ENCODE measurements around the gene ACTC1.
"Not testable (repeated sequence)": the region's sequence is repeated elsewhere in the genome, so short reads cannot be mapped to it uniquely, and the experiment has no call there.

Gene ACTC1

DNA sequence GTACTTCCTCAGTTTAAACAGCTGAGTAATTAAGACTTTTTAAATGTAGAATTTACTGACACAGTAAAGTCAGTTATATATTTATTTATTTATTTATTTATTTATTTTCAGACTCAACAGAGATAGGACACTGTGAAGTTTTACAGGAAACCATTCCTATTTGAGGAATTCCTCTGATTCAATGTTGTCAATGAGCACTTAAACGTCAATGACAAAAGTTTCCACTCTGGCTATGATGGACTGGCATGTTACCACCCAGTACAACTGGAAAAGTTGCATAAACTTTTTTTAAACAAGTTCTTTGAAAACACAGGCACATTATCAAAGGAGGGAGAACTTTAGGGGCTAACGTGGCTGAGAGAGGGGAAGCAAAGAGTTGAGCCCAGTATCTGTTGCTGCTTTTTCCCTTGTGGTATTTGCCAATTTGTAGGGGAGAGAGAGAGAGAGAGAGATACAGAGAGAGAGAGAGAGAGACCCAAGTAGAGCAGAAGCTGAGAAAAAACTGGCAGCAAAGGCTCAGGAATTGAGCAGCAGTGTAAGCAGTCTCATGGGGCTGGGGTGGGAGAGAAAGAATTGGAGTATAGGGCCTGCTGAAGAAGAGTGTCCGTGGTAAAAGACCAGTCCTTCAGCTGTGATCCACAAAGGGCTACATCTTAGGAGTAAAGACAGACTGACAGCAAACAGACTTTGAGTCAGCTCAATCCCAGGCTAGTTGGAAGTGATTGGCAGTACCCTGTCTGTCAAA, 18.3 kb upstream of the ACTC1 start:
- Histone ChIP-seq H3K9ac (ENCODE audit: low read depth, low read length) (no peak overlapping the region), H3K9me3 (ENCODE audit: insufficient read depth, low read length, severe bottlenecking) (no peaks in the 10 kb centered on the region), H3K27ac (ENCODE audit: low read length) (no peak overlapping the region), H3K4me3 (ENCODE audit: low read depth in 1 of 2, low read length in 2 of 2) (no peak overlapping the region), H3K4me2 (ENCODE audit: insufficient read depth, low read length) (no peak overlapping the region), H3K36me3 (ENCODE audit: insufficient read depth, low read length) (no peaks in the 10 kb centered on the region), H3K4me1 (ENCODE audit: insufficient read depth, low read length) (no peaks in the 10 kb centered on the region), H3K79me2 (ENCODE audit: insufficient read depth, low read length) (no peaks in the 10 kb centered on the region), H3K27me3 (ENCODE audit: insufficient read depth, low read length, poor library complexity) (peaks cover 4% of the 10 kb centered on the region), H4K20me1 (ENCODE audit: insufficient read depth, low read length) (no peaks in the 10 kb centered on the region), H2AFZ (ENCODE audit: low read depth, low read length) (no peak overlapping the region)
- TF ChIP-seq, protein P1, sequence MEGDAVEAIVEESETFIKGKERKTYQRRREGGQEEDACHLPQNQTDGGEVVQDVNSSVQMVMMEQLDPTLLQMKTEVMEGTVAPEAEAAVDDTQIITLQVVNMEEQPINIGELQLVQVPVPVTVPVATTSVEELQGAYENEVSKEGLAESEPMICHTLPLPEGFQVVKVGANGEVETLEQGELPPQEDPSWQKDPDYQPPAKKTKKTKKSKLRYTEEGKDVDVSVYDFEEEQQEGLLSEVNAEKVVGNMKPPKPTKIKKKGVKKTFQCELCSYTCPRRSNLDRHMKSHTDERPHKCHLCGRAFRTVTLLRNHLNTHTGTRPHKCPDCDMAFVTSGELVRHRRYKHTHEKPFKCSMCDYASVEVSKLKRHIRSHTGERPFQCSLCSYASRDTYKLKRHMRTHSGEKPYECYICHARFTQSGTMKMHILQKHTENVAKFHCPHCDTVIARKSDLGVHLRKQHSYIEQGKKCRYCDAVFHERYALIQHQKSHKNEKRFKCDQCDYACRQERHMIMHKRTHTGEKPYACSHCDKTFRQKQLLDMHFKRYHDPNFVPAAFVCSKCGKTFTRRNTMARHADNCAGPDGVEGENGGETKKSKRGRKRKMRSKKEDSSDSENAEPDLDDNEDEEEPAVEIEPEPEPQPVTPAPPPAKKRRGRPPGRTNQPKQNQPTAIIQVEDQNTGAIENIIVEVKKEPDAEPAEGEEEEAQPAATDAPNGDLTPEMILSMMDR (IDR thresholded peaks at IDR 0.05; ENCODE audit: borderline replicate concordance, extremely low read depth, low read length, poor library complexity, severe bottlenecking): no peak
- DNase-seq (no peak), ATAC-seq (ENCODE audit: insufficient read depth, low read depth) (no peak)

- H3K79me2 ChIP-seq (ENCODE audit: insufficient read depth, low read length); H3K9me3 ChIP-seq (ENCODE audit: insufficient read depth, low read length, severe bottlenecking); H3K9ac ChIP-seq (ENCODE audit: low read depth, low read length); H2AFZ ChIP-seq (ENCODE audit: low read depth, low read length); H3K27me3 ChIP-seq (ENCODE audit: insufficient read depth, low read length, poor library complexity); H3K27ac ChIP-seq (ENCODE audit: low read length); DNase-seq; ATAC-seq (ENCODE audit: insufficient read depth, low read depth); H3K4me3 ChIP-seq (ENCODE audit: low read depth in 1 of 2, low read length in 2 of 2); H3K36me3 ChIP-seq (ENCODE audit: insufficient read depth, low read length); H3K4me2 ChIP-seq (ENCODE audit: insufficient read depth, low read length); H3K4me1 ChIP-seq (ENCODE audit: insufficient read depth, low read length); H4K20me1 ChIP-seq (ENCODE audit: insufficient read depth, low read length): not testable (repeated sequence)
Measured at GRCh38 chr15:34812868-34813365, 17.6 kb upstream of the ACTC1 start.

DNA sequence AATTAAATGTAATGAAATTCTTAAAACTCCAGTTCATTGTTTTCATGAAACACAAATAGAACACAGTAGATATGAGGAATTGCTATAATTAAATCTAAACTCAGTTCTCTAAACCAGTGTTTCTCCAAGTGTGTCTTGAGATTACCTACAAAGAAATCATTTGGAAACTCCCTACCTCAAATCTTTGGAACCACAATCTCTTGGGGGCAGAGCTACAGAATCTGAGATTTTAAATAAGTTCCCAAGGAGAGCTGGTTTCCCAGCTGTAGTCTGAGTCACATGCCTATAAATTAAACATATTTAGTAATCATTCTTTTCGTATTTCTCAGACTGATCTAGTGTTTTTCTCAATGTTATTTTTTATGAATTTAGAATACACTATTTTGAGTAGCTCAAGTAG, 17.0 kb upstream of the ACTC1 start:
- H3K4me3 ChIP-seq (ENCODE audit: low read depth in 1 of 2, low read length in 2 of 2): no peak overlapping the region
- no peaks in the 10 kb centered on the region for H3K4me1 ChIP-seq (ENCODE audit: insufficient read depth, low read length)
- H4K20me1 ChIP-seq (ENCODE audit: insufficient read depth, low read length): no peaks in the 10 kb centered on the region
- H2AFZ ChIP-seq (ENCODE audit: low read depth, low read length): no peak overlapping the region
- no peak overlapping the region for H3K27ac ChIP-seq (ENCODE audit: low read length)
- H3K79me2 ChIP-seq (ENCODE audit: insufficient read depth, low read length): no peaks in the 10 kb centered on the region
- H3K9me3 ChIP-seq (ENCODE audit: insufficient read depth, low read length, severe bottlenecking): no peaks in the 10 kb centered on the region
- no peaks in the 10 kb centered on the region for H3K36me3 ChIP-seq (ENCODE audit: insufficient read depth, low read length)
- H3K9ac ChIP-seq (ENCODE audit: low read depth, low read length): no peak overlapping the region
- ATAC-seq (ENCODE audit: insufficient read depth, low read depth) (no peak), DNase-seq (no peak)
- H3K4me2 ChIP-seq (ENCODE audit: insufficient read depth, low read length): no peak overlapping the region
- no peak for TF ChIP-seq EZH2 (IDR thresholded peaks at IDR 0.05; ENCODE audit: borderline replicate concordance, low read depth, low read length, severe bottlenecking)
- TF ChIP-seq, protein P1 (IDR thresholded peaks at IDR 0.05; ENCODE audit: borderline replicate concordance, extremely low read depth, low read length, poor library complexity, severe bottlenecking): no peak
- peaks cover 4% of the 10 kb centered on the region for H3K27me3 ChIP-seq (ENCODE audit: insufficient read depth, low read length, poor library complexity)

DNA sequence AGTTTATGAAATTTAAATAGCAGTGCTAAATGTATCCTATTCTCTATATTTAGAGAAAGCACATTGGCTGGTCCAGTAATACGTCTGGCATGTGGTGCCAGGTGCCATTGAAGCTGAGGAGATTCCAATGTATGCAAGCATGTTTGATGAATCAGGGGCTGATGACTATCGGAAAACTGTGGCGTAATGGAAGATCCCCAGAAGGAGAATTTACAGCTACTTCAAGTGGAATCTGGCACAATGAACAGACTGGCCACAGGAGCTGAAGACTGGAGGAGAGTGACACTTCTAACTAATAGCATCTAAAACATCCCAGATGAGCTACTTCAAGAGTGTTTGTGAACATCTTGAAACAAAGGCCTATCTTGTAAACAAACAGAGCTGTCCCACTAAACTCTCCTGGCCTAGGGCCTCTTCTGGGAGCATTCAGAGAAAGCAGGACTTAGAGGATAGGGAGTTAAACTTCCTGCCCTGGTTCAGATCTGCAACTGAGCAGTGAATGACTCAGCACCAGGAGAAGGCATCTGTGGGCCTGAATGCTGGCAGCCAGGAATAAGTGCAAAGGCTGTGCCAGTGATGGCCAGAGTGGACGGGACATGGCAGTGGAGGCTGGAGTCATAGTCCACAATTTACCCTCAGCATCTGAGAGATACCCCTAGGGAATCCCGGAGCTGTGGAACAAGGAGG, 15.2 kb upstream of the ACTC1 start:
- Histone ChIP-seq H3K79me2 (ENCODE audit: insufficient read depth, low read length) (no peaks in the 10 kb centered on the region), H3K9me3 (ENCODE audit: insufficient read depth, low read length, severe bottlenecking) (no peaks in the 10 kb centered on the region), H3K27me3 (ENCODE audit: insufficient read depth, low read length, poor library complexity) (peaks cover 4% of the 10 kb centered on the region), H4K20me1 (ENCODE audit: insufficient read depth, low read length) (no peaks in the 10 kb centered on the region), H3K9ac (ENCODE audit: low read depth, low read length) (no peak overlapping the region), H3K4me3 (ENCODE audit: low read depth in 1 of 2, low read length in 2 of 2) (no peak overlapping the region), H3K27ac (ENCODE audit: low read length) (no peak overlapping the region), H2AFZ (ENCODE audit: low read depth, low read length) (no peak overlapping the region), H3K36me3 (ENCODE audit: insufficient read depth, low read length) (no peaks in the 10 kb centered on the region), H3K4me1 (ENCODE audit: insufficient read depth, low read length) (no peaks in the 10 kb centered on the region), H3K4me2 (ENCODE audit: insufficient read depth, low read length) (no peak overlapping the region)
- DNase-seq: no peak
- no peak for TF ChIP-seq EZH2 (IDR thresholded peaks at IDR 0.05; ENCODE audit: borderline replicate concordance, low read depth, low read length, severe bottlenecking)
- TF ChIP-seq, protein P1 (IDR thresholded peaks at IDR 0.05; ENCODE audit: borderline replicate concordance, extremely low read depth, low read length, poor library complexity, severe bottlenecking): no peak
- ATAC-seq (ENCODE audit: insufficient read depth, low read depth): no peak

Data from DND-41 (cell line).